Right lobe of liver (tissue), 6 donors: ENCODE measurements around the gene HPSE2. TPM values are rescaled to one million over a fixed set of nuclear protein-coding genes. Genes with fewer than 3 reads are reported as not detected.

Source experiments
- ATAC-seq, 4 donors: fragments of 200-7000 bp; cut with Tn5 transposase; one replicate each; pipeline ENCODE4 v1.9.1; 2020; ENCODE audit warnings: mild to moderate bottlenecking in 4 of 4, moderate library complexity in 4 of 4
- DNase-seq, 3 donors: peaks; one replicate each; pipeline ENCODE4 v3.0.0-alpha.2; 2020
- H3K27ac ChIP-seq, 3 donors: fragments of 200-600 bp; one replicate each; pipeline ENCODE4 v1.8.0; 2022
- H3K27me3 ChIP-seq, 2 donors: fragments of 200-600 bp; one replicate each; pipeline ENCODE4 v1.8.0; 2022
- H3K36me3 ChIP-seq, 4 donors: fragments of 200-600 bp; sonication (generic) in 1 of 4; one replicate each; pipeline versions ENCODE4 v1.5.1 to v1.8.0; 2017 to 2022; ENCODE audit warnings: control low read depth in 1 of 4
- H3K4me1 ChIP-seq, 4 donors: fragments of 200-600 bp; sonication (generic) in 1 of 4; one replicate each; pipeline versions ENCODE4 v1.5.1 to v1.8.0; 2017 to 2022; ENCODE audit warnings: control low read depth in 1 of 4
- H3K4me3 ChIP-seq, 3 donors: fragments of 200-600 bp; one replicate each; pipeline ENCODE4 v1.8.0; 2022
- H3K9me3 ChIP-seq, 4 donors: fragments of 200-600 bp; sonication (generic) in 1 of 4; one replicate each; pipeline versions ENCODE4 v1.5.1 to v1.8.0; 2017 to 2022; ENCODE audit warnings: control low read depth in 1 of 4
- CTCF ChIP-seq, 4 donors: fragments of 200-600 bp in 3 of 4; fragments of 450-650 bp in 1 of 4; IDR thresholded peaks; one replicate each; pipeline versions ENCODE4 v1.5.1 to v1.8.0; 2016 to 2022; ENCODE audit warnings: antibody characterized with exemption in 4 of 4, mild to moderate bottlenecking in 2 of 4
- POLR2A ChIP-seq: fragments of 450-650 bp; IDR thresholded peaks from one replicate; pipeline ENCODE4 v1.6.1; 2017; ENCODE audit warnings: antibody characterized with exemption, mild to moderate bottlenecking
- WGBS: methylation state at CpG from one replicate; pipeline ENCODE4 v1.1.6; 2018; ENCODE audit warnings: low coverage, low lambda C conversion rate; ENCODE audit not compliant: insufficient coverage; ENCODE audit errors: missing lambda C conversion rate; 5-methylcytosine and 5-hydroxymethylcytosine counted together
- intact Hi-C, 2 donors: fragments of 100-400 bp; cut with DNase I; formaldehyde crosslinking; loops; one replicate each; pipeline versions ENCODE4 v1.11.2 to v1.14.1; 2022
- total RNA-seq, 6 experiments: library from RNA; depleted of rRNA in 2 of 6; stranded (reverse); fragments of >200 nt in 2 of 6; fragmentation: NEBNext Ultra II Directional in 3 of 6; extraction: Animal tissue kit (Norgen Biotek cat#: 25700) in 3 of 6; gene quantifications; one replicate each; pipeline versions ENCODE4 v1.1.0 to v1.2.4, GENCODE V29; 2016 to 2023
- donor health status: DM: no; HTN: yes; CAD: no.
- donor health status: DM: no; HTN: no; CAD: no.
- donor health status: DM: no; HTN: no; CAD: no.
- donor health status: DM: no; HTN: yes; CAD: no.
- donor health status: DM: no; HTN: yes; CAD: no.

The HPSE2 gene
- total RNA-seq, 6 experiments from 2014 or later: not detected

GRCh38 chr10:99172128-99172738 is 63.4 kb downstream of the HPSE2 start:
- intact Hi-C loops: loop anchor here in 1 of 2 donors (10.0 kb wide), 1 partner anchor 707 kb away; no protein-coding TSS in a partner anchor
- H3K9me3 ChIP-seq: no peaks in the 10 kb centered on the region
- ATAC-seq (peak; percentile 66 to 73 (median 71)), DNase-seq (peak in 1 of 3 donors; percentile 48)
- no peak overlapping the region for H3K27ac ChIP-seq
- TF ChIP-seq POLR2A (no peak), CTCF (IDR thresholded peaks at IDR 0.05) (peak; percentile 49 to 75 (median 62))
- no peak overlapping the region for H3K4me3 ChIP-seq
- no peaks in the 10 kb centered on the region for H3K27me3 ChIP-seq
- 12% methylated on average over 5 of the region's 5 CpGs for WGBS
- H3K36me3 ChIP-seq: no peaks in the 10 kb centered on the region
- no peaks in the 10 kb centered on the region for H3K4me1 ChIP-seq

- Histone ChIP-seq H3K4me1 (no peaks in the 10 kb centered on the region), H3K27me3 (no peaks in the 10 kb centered on the region), H3K9me3 (no peaks in the 10 kb centered on the region), H3K4me3 (no peak overlapping the region), H3K27ac (no peak overlapping the region), H3K36me3 (no peaks in the 10 kb centered on the region)
- DNase-seq (no peak), ATAC-seq (no peak)
- intact Hi-C loops: loop anchor here in 1 of 2 donors (10.0 kb wide), 1 partner anchor 705 kb away; no protein-coding TSS in a partner anchor
- WGBS: 38% methylated on average over 2 of the region's 2 CpGs
- TF ChIP-seq CTCF (IDR thresholded peaks at IDR 0.05): no peak
- TF ChIP-seq POLR2A: no peak
Measured at GRCh38 chr10:99170116-99170675, 65.5 kb downstream of the HPSE2 start.

- no peaks in the 10 kb centered on the region for H3K27me3 ChIP-seq
- ATAC-seq (no peak), DNase-seq (no peak)
- H3K9me3 ChIP-seq: no peaks in the 10 kb centered on the region
- WGBS: 66% methylated on average over 4 of the region's 4 CpGs
- no peak overlapping the region for H3K27ac ChIP-seq
- H3K36me3 ChIP-seq: no peaks in the 10 kb centered on the region
- intact Hi-C loops: no loop called here
- no peak for TF ChIP-seq CTCF (IDR thresholded peaks at IDR 0.05)
- TF ChIP-seq POLR2A: no peak
- H3K4me3 ChIP-seq: no peak overlapping the region
- H3K4me1 ChIP-seq: no peaks in the 10 kb centered on the region
Measured at GRCh38 chr10:99161165-99161564, 74.5 kb downstream of the HPSE2 start.

GRCh38 chr10:99143651-99144050 is 92.0 kb downstream of the HPSE2 start:
- TF ChIP-seq CTCF (IDR thresholded peaks at IDR 0.05): no peak
- TF ChIP-seq POLR2A: no peak
- intact Hi-C loops: no loop called here
- 35% methylated on average over 2 of the region's 2 CpGs for WGBS
- no peak overlapping the region for H3K27ac ChIP-seq
- DNase-seq (no peak), ATAC-seq (no peak)
- H3K36me3 ChIP-seq: no peaks in the 10 kb centered on the region
- H3K4me1 ChIP-seq: no peaks in the 10 kb centered on the region
- no peak overlapping the region for H3K4me3 ChIP-seq
- H3K27me3 ChIP-seq: no peaks in the 10 kb centered on the region
- no peaks in the 10 kb centered on the region for H3K9me3 ChIP-seq
